T-helper 2 cell (primary cell): ENCODE measurements around the gene GCHFR.

ENCODE experiments used
- DNase-seq, 5 experiments: peaks; one replicate each; pipeline versions ENCODE4 v3.0.0 to v3.0.0-alpha.2; 2012 to 2022

The GCHFR gene

GRCh38 chr15:40815042-40815698 is 51.3 kb downstream of the GCHFR start:
- no peak for DNase-seq
